HG02938 (cell line): ENCODE results near the gene AKAP10.
A peak's percentile ranks its signal among the peaks of the same experiment; 100 is the strongest.
"Not testable (repeated sequence)": the region's sequence is repeated elsewhere in the genome, so short reads cannot be mapped to it uniquely, and the experiment has no call there.

Experiments used
- ATAC-seq: cut with Tn5 transposase; IDR thresholded peaks from one replicate; pipeline ENCODE4 v1.9.1; 2021; ENCODE audit warnings: mild to moderate bottlenecking, moderate library complexity; ENCODE audit not compliant: unreplicated experiment

Gene AKAP10

GRCh38 chr17:19977293-19978208 is at the start of gene AKAP10:
AKAP10 (minus strand) TSS chr17:19977828; CDS start chr17:19977679, 149 bp downstream.
- ATAC-seq = peak; percentile 84

GRCh38 chr17:20026960-20027359 is 49.3 kb upstream of the AKAP10 start:
- ATAC-seq = no peak

- no peak for ATAC-seq
These were observed 45.1 kb upstream of the AKAP10 start for GRCh38 chr17:20022701-20023100.

- not testable (repeated sequence) for ATAC-seq
These were observed 38.9 kb upstream of the AKAP10 start for GRCh38 chr17:20016475-20016992.

- no peak for ATAC-seq
These were observed 34.4 kb upstream of the AKAP10 start for GRCh38 chr17:20012017-20012536.

DNA sequence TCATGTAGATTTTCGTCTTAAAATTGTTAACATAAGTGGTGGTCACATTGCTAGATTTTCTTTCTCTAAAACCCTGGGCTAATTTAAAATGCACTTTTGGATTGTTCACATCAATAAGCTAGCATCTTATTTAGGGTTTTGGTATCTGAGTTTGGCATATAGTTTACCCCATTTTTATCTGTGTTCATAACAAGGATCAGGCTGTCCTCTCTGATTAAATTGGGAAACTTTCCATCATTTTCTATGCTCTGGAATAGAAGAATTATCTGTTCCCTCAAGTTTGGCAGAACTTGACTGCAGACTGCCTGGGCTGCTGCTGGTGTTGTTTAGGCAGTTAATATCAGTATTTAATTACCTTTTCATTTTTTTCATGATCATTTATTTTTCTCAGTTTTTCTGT is 33.3 kb upstream of the AKAP10 start:
- ATAC-seq = no peak

- no peak for ATAC-seq
These were observed 32.7 kb upstream of the AKAP10 start for GRCh38 chr17:20010099-20010863.

- peak; percentile 92 for ATAC-seq
These were observed 31.9 kb upstream of the AKAP10 start, which contains the start of gene SPECC1 for GRCh38 chr17:20009302-20010098. SPECC1 (plus strand) TSS chr17:20009359; CDS start chr17:20096652, 87,293 bp downstream.

DNA sequence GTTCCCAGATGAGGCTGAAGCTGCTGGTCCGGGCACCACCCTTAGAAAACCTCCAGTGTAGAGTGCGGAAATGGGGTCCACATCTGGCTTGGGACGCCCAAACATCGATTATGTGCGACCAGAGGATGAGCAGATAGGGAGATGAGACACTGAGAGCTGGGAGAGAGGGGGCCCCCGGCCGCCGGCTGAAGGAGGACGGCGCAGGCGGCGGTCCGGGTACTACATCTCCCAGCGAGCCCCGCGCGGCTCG is 31.3 kb upstream of the AKAP10 start:
- ATAC-seq = no peak

DNA sequence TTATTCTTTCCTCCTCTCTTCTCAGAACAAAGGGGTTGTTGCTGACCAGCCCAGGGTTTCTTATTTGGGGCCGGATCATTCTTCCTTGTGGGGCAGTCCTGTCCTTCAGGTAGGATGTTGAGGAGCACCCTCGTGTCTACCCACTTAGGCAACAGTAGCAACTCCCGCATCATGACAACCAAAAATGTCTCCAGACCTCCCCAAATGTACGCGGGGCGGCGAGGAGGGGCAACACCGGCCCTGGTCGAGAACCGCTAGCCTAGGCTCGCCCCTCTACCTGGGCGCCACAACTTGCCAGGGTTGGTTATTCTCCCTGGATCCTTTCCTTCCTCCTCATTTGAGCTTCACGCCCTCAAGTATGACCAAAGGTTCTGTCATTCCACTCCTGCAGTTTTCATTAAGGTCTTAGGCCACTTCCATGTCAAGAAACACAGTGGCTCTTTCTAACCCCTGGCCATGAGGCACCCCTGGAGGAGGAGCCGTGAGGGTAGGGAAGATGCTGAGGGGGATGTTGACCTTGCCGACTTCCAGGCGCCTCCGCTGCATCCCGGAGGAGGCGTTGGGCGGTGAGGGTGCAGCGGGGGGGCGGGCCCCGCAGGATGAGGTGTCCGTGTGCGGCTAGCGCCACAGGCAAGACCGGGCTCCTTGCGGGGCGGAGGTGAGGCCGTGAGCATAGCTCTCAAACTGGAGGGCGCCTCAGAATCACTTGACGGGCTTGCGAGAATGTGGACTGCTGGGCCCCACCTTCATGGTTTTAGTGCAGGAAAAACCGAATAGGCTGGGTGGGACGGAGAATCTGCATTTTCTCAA is 30.8 kb upstream of the AKAP10 start:
- peak; percentile 19 for ATAC-seq

DNA sequence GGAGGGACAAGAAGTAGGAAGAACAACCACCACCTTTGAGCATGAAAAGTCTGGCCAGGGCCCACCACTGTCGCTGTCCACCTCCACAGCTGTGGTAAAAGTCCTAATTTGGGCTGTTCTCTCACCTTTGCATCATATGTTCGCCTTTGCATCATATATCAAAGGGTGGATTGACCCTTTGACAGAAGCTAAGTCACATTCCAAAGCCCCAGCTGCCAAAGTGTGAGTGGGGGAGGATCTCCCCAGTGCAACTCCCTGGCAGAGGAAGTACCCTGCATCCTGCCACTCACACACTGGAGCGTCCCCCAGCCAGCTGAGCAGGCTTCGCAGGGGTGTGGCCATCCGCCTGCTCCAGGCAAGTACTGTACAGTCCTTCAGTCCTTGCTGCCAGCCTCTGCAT is 18.9 kb upstream of the AKAP10 start:
- ATAC-seq = no peak

GRCh38 chr17:19996086-19996485 is 18.5 kb upstream of the AKAP10 start:
- no peak for ATAC-seq

DNA sequence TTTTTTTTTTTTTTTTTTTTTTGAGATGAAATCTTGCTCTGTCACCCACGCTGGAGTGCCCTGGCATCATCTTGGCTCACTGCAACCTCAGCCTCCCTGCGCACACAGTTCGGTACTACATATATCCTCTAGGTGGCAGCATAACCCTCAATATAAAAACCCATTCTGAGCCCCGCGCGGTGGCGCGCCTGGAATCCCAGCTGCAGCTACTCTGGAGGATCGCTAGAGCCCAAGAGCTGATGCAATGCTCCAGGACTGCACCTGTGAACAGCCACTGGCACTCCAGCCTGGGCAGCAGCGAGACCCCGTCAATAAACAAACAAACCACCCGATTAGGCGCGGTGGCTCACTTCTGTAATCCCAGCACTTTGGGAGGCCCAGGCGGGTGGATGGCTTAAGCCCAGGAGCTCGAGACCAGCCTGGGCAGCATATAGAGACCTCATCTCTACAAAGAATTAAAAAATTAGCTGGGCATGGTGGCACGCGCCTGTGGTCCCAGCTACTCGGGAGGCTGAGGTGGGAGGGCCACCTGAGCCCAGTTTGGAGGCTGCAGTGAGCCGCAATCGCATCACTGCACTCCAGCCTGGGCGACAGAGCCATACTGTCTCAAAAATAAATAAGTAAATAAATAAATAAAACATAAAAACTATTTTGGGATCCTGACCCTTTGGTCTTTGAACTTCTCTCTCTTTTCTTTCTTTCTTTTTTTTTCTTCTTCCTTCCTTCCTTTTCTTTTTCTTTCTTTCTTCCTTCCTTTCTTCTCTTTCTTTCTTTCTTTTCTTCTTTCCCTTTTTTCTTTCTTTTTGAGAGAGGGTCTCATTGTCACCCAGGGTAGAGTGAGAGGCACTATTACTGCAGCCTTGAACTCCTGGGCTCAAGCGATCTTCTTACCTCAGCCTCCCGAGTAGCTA is 15.4 kb upstream of the AKAP10 start:
- no peak for ATAC-seq

GRCh38 chr17:19991252-19991885 is 13.7 kb upstream of the AKAP10 start:
- ATAC-seq = no peak

DNA sequence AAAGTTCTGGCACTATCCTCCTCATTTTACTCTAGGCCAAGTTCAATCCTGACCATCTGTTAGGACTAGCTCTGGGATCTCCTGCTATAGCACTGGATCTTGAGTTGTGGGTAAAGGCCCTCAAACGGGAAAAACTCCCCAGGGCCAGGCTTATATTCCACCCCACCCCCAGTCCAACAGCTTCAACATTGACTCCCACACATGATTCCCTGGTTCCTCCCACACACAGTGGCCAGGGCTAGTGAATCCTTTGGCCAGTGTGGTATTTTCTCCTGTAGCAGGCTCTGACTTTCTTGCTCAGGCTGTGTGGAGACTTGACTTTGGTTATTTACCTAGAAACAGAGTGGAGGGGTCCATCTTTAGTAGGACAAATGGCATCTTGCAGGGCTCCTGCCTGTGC is 10.3 kb upstream of the AKAP10 start:
- no peak for ATAC-seq

DNA sequence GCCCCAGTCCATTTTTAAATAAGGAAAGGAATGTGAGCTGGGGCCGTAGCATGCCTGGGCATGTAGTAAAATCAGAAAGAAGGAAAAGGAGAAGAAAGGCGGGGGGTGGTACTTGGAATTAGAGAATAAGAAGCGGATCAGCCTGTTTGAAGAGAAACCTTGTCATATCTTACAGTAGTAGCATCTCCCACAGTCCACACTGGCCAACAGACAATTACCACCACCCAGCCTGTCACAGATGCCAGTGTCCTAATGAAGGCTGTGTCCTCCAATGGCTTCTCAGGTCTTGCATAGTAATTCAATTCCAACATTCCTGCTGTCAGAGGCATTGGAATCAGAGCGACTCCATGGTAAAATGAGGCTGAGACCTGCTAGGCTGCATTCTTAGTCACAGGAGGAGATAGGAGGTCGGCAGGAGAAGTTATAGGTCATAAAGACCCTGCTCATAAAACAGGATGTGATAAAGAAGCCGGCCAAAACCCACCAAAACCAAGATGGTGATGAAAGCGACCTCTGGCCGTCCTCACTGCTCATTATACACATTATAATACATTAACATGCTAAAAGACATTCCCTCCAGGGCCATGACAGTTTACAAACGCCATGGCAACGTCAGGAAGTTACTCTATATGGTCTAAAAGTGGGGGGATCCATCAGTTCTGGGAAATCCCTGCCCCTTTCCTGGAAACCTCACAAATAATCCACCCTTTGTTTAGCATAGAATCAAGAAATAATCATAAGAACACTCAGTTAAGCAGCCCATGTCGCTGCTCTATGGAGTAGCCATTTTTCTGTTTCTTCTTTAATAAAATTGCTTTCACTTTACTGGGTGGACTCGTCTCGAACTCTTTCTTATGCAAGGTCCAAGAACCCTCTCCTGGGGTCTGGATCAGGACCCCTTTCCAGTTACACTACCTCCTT is 9.6 kb upstream of the AKAP10 start:
- ATAC-seq = no peak
